CD4-positive, CD25-positive, alpha-beta regulatory T cell (primary cell): Measurements from ENCODE around the gene HIGD1B. TPM values are rescaled to one million over a fixed set of nuclear protein-coding genes. Genes with fewer than 3 reads are reported as not detected.

Experiments used
- ATAC-seq, 2 donors: fragments of 150-1000 bp; cut with Tn5 transposase; one replicate each; pipeline ENCODE4 v1.10.0; 2021; ENCODE audit warnings: low read depth in 2 of 2, moderate number of reproducible peaks in 2 of 2, moderate library complexity in 1 of 2
- DNase-seq, 3 donors: peaks; one replicate each; pipeline versions ENCODE4 v3.0.0 to v3.0.0-alpha.2; 2012 to 2022; ENCODE audit warnings: mixed read lengths in 1 of 3
- H3K27ac ChIP-seq: one replicate; pipeline ENCODE4 v1.7.0; 2013; ENCODE audit warnings: mild to moderate bottlenecking, low read length; ENCODE audit not compliant: insufficient read depth, poor library complexity, severe bottlenecking
- H3K27me3 ChIP-seq: one replicate; pipeline ENCODE4 v1.7.0; 2013; ENCODE audit warnings: low read length; ENCODE audit not compliant: control insufficient read depth, insufficient read depth
- H3K36me3 ChIP-seq: one replicate; pipeline ENCODE4 v1.7.0; 2013; ENCODE audit warnings: mild to moderate bottlenecking, low read length, moderate library complexity; ENCODE audit not compliant: control insufficient read depth, insufficient read depth
- H3K4me1 ChIP-seq: 2 replicates; pipeline ENCODE4 v1.7.0; 2013; ENCODE audit warnings: mild to moderate bottlenecking, low read length; ENCODE audit not compliant: insufficient read depth, control insufficient read depth, poor library complexity, severe bottlenecking
- H3K4me3 ChIP-seq: one replicate; pipeline ENCODE4 v1.7.0; 2013; ENCODE audit warnings: low read depth, mild to moderate bottlenecking, low read length, moderate library complexity
- H3K9me3 ChIP-seq, 2 experiments: 1 replicate in 1 of 2; 2 replicates in 1 of 2; pipeline ENCODE4 v1.7.0; 2013; ENCODE audit warnings: low read length in 2 of 2, mild to moderate bottlenecking in 1 of 2, moderate library complexity in 1 of 2; ENCODE audit not compliant: control insufficient read depth in 2 of 2
- H3K27ac Mint-ChIP-seq, 3 donors: one replicate each; pipeline ENCODE4 v1.8.0; 2020 to 2022; ENCODE audit warnings: mild to moderate bottlenecking in 3 of 3, mixed read lengths in 3 of 3, moderate library complexity in 2 of 3
- H3K27me3 Mint-ChIP-seq: one replicate; pipeline ENCODE4 v1.8.0; 2022; ENCODE audit warnings: mild to moderate bottlenecking, mixed read lengths
- H3K36me3 Mint-ChIP-seq: one replicate; pipeline ENCODE4 v1.8.0; 2020; ENCODE audit warnings: mixed read lengths
- H3K4me1 Mint-ChIP-seq, 4 donors: one replicate each; pipeline ENCODE4 v1.8.0; 2020 to 2022; ENCODE audit warnings: mixed read lengths in 4 of 4, mild to moderate bottlenecking in 1 of 4
- H3K4me3 Mint-ChIP-seq, 4 donors: one replicate each; pipeline ENCODE4 v1.8.0; 2020 to 2022; ENCODE audit warnings: mild to moderate bottlenecking in 4 of 4, mixed read lengths in 4 of 4, moderate library complexity in 3 of 4
- H3K9me3 Mint-ChIP-seq, 7 donors: one replicate each; pipeline ENCODE4 v1.8.0; 2020 to 2022; ENCODE audit warnings: mixed read lengths in 7 of 7, mild to moderate bottlenecking in 3 of 7, moderate library complexity in 2 of 7
- polyA plus RNA-seq, 4 donors: library from polyadenylated mRNA; unstranded; fragments of 300-500 nt; fragmentation: Illumina TruSeq; gene quantifications; one replicate each; pipeline ENCODE4 v1.2.3, GENCODE V29; 2021
- total RNA-seq: library from RNA; stranded (reverse); gene quantifications from one replicate; pipeline ENCODE4 v1.2.3, GENCODE V29; 2022

The HIGD1B gene
- total and polyA plus RNA-seq, 5 donors from 2014 or later, result not detected

DNA sequence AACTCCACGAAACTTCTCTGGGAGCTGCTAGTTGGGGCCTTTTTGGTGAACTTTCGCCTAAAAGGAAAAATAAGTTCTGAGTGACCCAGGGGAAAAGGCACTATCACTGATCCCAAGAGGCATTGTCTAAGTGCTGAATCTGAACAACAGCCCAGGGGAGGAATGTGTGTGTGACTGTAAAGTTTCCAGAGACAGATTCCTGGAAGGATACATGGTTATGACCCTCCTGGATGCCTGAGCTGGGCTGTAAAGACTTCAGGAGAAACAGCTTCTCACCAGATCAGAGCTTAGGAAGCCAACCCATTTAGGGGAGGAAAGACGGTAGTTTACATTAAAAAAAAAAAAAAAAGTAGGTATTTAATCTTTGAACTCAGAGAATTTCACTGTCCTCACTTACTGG lies 20.2 kb downstream of the HIGD1B start:
- Histone ChIP-seq H3K36me3 (peaks cover 79% of the 10 kb centered on the region), H3K4me1 (no peaks in the 10 kb centered on the region), H3K4me3 (no peak overlapping the region), H3K9me3 (no peaks in the 10 kb centered on the region), H3K27me3 (no peaks in the 10 kb centered on the region), H3K27ac (no peak overlapping the region)
- no peak overlapping the region for H3K4me3 Mint-ChIP-seq
- ATAC-seq (no peak), DNase-seq (no peak)
- H3K4me1 Mint-ChIP-seq, result peaks cover 0 to 6% (median 0%) of the 10 kb centered on the region in 4 donors
- peak overlapping the region in 1 of 3 donors; percentile 17 for H3K27ac Mint-ChIP-seq
- H3K36me3 Mint-ChIP-seq, result peaks cover 43% of the 10 kb centered on the region
- no peaks in the 10 kb centered on the region for H3K9me3 Mint-ChIP-seq
- no peaks in the 10 kb centered on the region for H3K27me3 Mint-ChIP-seq

DNA sequence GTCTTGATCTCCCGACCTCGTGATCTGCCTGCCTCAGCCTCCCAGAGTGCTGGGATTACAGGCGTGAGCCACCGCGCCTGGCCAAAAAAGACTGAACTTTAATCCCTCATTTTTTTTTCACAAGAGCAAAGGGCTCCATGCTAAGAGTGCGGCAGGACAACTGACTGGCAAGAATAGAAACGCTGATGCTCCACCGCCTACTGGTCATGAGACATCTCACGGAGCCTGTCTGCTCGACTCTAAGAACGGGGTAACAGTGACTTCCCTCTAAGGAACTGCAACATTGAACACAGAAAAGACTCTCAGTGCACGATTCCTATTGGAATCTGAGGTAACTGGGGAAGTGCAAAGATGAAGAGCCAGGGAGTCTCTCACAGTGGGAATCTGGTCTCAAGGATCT lies 23.9 kb downstream of the HIGD1B start:
- no peak for ATAC-seq

DNA sequence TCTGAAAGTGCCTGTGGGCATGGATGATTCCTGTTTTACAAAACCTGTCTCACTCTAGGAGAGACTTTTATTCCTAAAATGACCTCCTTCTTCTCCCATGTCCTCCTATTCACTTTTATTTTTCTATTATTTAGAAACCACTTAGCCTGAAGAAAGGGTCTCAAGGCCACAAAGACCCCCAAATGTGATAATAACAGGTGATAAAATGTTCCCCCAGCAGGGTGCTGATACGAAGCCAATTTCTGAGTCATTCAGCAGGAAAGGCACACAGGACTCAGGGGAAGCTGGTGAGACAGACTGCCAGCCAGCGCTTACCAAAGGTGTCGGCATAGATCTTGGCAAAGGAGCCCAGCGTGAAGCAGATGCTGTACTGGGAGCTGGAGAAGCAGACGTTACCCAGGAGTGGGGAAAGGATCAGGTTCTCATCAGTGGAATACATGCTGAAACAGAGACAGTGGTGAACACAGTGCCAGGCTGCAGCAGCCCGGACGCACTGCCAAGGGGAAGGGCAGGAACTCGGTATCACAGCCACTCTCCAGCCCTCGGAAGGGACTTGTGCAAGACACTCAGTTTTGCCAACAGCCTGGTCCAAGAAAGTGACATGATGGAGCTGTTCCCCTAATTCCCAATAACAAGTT lies 24.6 kb downstream of the HIGD1B start:
- Mint-ChIP-seq H3K9me3 (no peaks in the 10 kb centered on the region), H3K27ac (no peak overlapping the region), H3K4me1 (no peaks in the 10 kb centered on the region), H3K36me3 (peaks cover 42% of the 10 kb centered on the region), H3K27me3 (no peaks in the 10 kb centered on the region), H3K4me3 (no peak overlapping the region)
- ATAC-seq (no peak), DNase-seq (no peak)
- H3K9me3 ChIP-seq, result no peaks in the 10 kb centered on the region
- H3K36me3 ChIP-seq, result peaks cover 82% of the 10 kb centered on the region
- no peak overlapping the region for H3K27ac ChIP-seq
- H3K4me1 ChIP-seq, result no peaks in the 10 kb centered on the region
- H3K27me3 ChIP-seq, result no peaks in the 10 kb centered on the region
- H3K4me3 ChIP-seq, result no peak overlapping the region

More for the DNA sequence above, 23.9 kb downstream of the HIGD1B start:
- DNase-seq, result no peak
- Histone ChIP-seq H3K27ac (no peak overlapping the region), H3K36me3 (peaks cover 81% of the 10 kb centered on the region), H3K27me3 (no peaks in the 10 kb centered on the region), H3K4me3 (no peak overlapping the region), H3K9me3 (no peaks in the 10 kb centered on the region), H3K4me1 (no peaks in the 10 kb centered on the region)
- H3K27me3 Mint-ChIP-seq, result no peaks in the 10 kb centered on the region
- peaks cover 38% of the 10 kb centered on the region for H3K36me3 Mint-ChIP-seq
- no peaks in the 10 kb centered on the region for H3K4me1 Mint-ChIP-seq
- H3K4me3 Mint-ChIP-seq, result no peak overlapping the region
- no peaks in the 10 kb centered on the region for H3K9me3 Mint-ChIP-seq
- no peak overlapping the region for H3K27ac Mint-ChIP-seq

DNA sequence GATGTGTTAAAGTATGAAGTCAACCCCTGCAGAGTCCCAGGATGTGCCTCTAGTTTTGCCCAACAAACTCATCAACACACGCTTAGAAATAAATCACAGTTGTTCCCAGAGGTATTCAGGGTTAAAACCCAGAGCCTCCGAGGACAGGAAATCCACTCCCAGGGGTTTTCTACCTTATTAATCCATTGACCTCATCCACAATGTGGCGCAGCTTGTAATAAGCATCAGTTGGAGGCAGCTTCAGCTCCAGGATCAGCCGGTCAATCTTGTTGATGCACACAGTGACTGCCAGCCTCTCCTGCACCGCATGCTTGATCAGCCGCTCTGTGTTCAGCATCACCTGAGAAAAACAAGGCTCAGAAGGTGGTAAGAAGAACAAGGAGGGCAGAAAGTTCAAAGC lies 28.1 kb downstream of the HIGD1B start:
- H3K27ac Mint-ChIP-seq, result no peak overlapping the region
- H3K36me3 Mint-ChIP-seq, result peaks cover 44% of the 10 kb centered on the region
- H3K4me1 Mint-ChIP-seq, result peaks cover 0 to 5% (median 1%) of the 10 kb centered on the region in 4 donors
- ATAC-seq (no peak), DNase-seq (no peak)
- Histone ChIP-seq H3K27me3 (no peaks in the 10 kb centered on the region), H3K4me3 (no peak overlapping the region), H3K27ac (no peak overlapping the region), H3K9me3 (no peaks in the 10 kb centered on the region), H3K4me1 (no peaks in the 10 kb centered on the region), H3K36me3 (peaks cover 77% of the 10 kb centered on the region)
- H3K4me3 Mint-ChIP-seq, result no peak overlapping the region
- no peaks in the 10 kb centered on the region for H3K27me3 Mint-ChIP-seq
- no peaks in the 10 kb centered on the region for H3K9me3 Mint-ChIP-seq

DNA sequence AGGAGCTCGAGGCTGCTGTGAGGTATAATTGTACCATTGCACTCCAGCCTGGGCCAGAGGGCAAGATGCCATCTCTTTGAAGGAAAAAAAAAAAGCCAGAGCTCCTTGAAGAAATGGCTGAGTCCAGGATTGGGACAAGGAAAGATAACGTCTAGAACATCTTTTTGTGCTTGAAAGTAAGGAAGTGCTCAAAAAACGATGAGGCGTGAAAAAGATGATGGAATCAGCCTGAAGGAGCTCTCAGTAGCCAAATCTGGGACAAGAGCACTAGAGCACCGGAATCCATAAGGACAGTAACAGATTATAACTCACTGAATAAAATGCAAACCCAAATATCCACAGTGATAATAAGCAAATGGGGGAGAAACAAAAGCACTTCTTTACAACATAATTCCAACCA lies 29.4 kb downstream of the HIGD1B start:
- peaks cover 40% of the 10 kb centered on the region for H3K36me3 Mint-ChIP-seq
- ATAC-seq (no peak), DNase-seq (no peak)
- Histone ChIP-seq H3K27me3 (no peaks in the 10 kb centered on the region), H3K36me3 (peaks cover 81% of the 10 kb centered on the region), H3K4me3 (no peak overlapping the region), H3K27ac (no peak overlapping the region), H3K4me1 (no peaks in the 10 kb centered on the region), H3K9me3 (no peaks in the 10 kb centered on the region)
- no peak overlapping the region for H3K27ac Mint-ChIP-seq
- H3K4me3 Mint-ChIP-seq, result no peak overlapping the region
- no peaks in the 10 kb centered on the region for H3K27me3 Mint-ChIP-seq
- H3K4me1 Mint-ChIP-seq, result peaks cover 0 to 5% (median 1%) of the 10 kb centered on the region in 4 donors
- H3K9me3 Mint-ChIP-seq, result no peaks in the 10 kb centered on the region

DNA sequence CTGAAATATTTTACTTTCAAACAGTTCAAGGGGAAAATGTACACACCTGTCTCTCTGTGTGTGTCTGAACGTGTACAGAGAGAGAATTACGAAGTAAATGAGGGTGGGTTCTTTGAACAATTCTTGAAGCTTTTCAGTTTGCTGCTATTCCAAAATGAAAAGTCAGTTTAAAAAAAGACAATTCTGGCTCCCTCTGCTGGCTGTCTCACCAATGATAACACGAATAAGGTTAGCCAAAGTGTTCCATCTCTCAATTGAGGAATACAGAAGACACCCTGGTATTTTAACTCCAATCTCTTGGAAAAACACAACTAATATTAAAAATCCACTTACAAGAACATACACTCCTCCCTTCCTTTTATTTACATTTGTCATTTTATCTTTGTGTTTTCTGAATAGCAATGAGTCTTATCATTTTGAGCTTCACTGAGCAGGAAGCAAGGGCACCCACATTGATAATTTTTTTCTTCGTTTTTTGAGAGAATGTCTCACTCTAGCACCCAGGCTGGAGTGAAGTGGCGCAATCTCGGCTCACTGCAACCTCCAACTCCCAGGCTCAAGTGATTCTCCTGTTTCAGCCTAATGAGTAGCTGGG lies 31.0 kb downstream of the HIGD1B start:
- H3K9me3 ChIP-seq, result no peaks in the 10 kb centered on the region
- DNase-seq, result peak in 2 of 3 donors; percentile 26 to 40
- Mint-ChIP-seq H3K9me3 (no peaks in the 10 kb centered on the region), H3K4me3 (no peak overlapping the region), H3K27ac (no peak overlapping the region), H3K4me1 (peaks cover 0 to 5% (median 1%) of the 10 kb centered on the region in 4 donors), H3K36me3 (peaks cover 52% of the 10 kb centered on the region), H3K27me3 (no peaks in the 10 kb centered on the region)
- peaks cover 81% of the 10 kb centered on the region for H3K36me3 ChIP-seq
- ATAC-seq, result no peak
- H3K4me3 ChIP-seq, result no peak overlapping the region
- H3K27ac ChIP-seq, result no peak overlapping the region
- no peaks in the 10 kb centered on the region for H3K4me1 ChIP-seq
- H3K27me3 ChIP-seq, result no peaks in the 10 kb centered on the region

DNA sequence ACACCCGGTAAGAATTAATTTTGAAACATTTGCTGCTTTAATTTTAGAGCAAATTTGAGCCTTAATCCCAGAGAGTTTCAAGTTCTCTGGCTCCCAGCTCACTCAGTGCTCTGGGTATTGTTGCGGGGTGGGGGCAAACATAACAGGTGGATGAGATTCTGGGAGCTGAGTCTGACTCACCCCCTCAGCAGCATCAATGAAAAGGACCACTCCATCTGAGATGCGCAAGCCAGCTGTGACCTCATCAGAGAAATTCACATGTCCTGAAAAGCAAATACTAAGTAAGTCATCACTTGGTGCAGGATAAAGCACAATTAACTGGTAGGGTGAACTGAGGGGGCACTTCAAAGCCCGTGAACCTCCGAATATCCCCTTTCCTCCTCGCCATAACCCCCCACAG lies 31.7 kb downstream of the HIGD1B start:
- H3K27me3 ChIP-seq, result no peaks in the 10 kb centered on the region
- Mint-ChIP-seq H3K4me1 (peaks cover 0 to 5% (median 1%) of the 10 kb centered on the region in 4 donors), H3K27me3 (no peaks in the 10 kb centered on the region), H3K27ac (no peak overlapping the region), H3K36me3 (peaks cover 53% of the 10 kb centered on the region), H3K4me3 (no peak overlapping the region), H3K9me3 (no peaks in the 10 kb centered on the region)
- ATAC-seq, result no peak
- H3K4me3 ChIP-seq, result no peak overlapping the region
- no peak for DNase-seq
- H3K4me1 ChIP-seq, result no peaks in the 10 kb centered on the region
- no peaks in the 10 kb centered on the region for H3K9me3 ChIP-seq
- peaks cover 82% of the 10 kb centered on the region for H3K36me3 ChIP-seq
- H3K27ac ChIP-seq, result no peak overlapping the region

DNA sequence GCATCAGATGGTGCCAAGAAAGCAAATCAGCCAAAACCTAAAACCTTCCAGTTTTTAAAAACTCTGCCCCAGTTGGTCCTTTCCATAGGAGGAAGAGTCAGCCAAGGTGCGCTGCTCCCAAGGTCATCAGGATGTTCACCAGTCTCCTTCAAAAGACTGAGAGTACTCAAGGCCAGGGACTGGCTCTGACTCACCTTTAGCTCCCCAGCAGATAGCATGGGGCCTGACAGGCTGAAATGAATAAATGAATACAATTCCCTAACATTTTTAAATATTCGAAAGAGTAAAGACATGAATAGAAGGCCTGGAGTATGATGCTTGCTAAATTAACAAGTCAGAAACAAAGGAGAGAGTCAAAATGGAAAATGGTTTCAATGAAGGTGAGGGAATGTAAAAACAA lies 32.4 kb downstream of the HIGD1B start:
- H3K27me3 Mint-ChIP-seq, result no peaks in the 10 kb centered on the region
- H3K4me1 Mint-ChIP-seq, result peaks cover 0 to 5% (median 1%) of the 10 kb centered on the region in 4 donors
- peaks cover 83% of the 10 kb centered on the region for H3K36me3 ChIP-seq
- H3K27ac ChIP-seq, result no peak overlapping the region
- no peaks in the 10 kb centered on the region for H3K4me1 ChIP-seq
- no peak overlapping the region for H3K4me3 ChIP-seq
- no peak for DNase-seq
- H3K27me3 ChIP-seq, result no peaks in the 10 kb centered on the region
- ATAC-seq, result no peak
- H3K27ac Mint-ChIP-seq, result no peak overlapping the region
- H3K9me3 Mint-ChIP-seq, result no peaks in the 10 kb centered on the region
- H3K9me3 ChIP-seq, result no peaks in the 10 kb centered on the region
- H3K36me3 Mint-ChIP-seq, result peaks cover 58% of the 10 kb centered on the region
- no peak overlapping the region for H3K4me3 Mint-ChIP-seq
